ENCODE data around the gene TBXAS1. TPM values are rescaled to one million over a fixed set of nuclear protein-coding genes. Genes with fewer than 3 reads are reported as not detected.

The TBXAS1 gene
- total RNA-seq, 1 donor from 2014 or later: 7.2 TPM

DNA sequence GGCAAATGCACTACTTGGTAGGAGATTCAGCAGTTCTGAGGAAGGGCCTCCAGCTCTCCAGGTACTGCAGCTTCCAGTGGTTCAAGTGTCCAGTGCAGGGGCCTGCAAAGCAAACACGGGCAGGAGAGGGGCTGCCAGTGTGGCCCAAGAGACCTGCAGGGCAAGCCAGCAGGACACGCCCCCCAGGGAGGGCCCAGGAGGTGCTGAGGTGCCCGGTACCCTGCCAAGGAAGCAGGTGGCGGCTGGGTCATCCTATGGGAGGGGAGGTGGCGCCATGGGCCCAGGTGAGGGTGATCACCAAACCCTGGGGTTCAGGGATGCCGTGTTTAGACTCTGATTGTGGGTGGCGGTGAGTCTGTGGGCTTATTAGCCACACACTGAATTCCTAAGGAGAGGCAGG, 188.0 kb downstream of the TBXAS1 start:
- intact Hi-C loops (cut with micrococcal nuclease): no loop called here

GRCh38 chr7:140017543-140017942, 188.5 kb downstream of the TBXAS1 start:
- intact Hi-C loops (cut with micrococcal nuclease): no loop called here

DNA sequence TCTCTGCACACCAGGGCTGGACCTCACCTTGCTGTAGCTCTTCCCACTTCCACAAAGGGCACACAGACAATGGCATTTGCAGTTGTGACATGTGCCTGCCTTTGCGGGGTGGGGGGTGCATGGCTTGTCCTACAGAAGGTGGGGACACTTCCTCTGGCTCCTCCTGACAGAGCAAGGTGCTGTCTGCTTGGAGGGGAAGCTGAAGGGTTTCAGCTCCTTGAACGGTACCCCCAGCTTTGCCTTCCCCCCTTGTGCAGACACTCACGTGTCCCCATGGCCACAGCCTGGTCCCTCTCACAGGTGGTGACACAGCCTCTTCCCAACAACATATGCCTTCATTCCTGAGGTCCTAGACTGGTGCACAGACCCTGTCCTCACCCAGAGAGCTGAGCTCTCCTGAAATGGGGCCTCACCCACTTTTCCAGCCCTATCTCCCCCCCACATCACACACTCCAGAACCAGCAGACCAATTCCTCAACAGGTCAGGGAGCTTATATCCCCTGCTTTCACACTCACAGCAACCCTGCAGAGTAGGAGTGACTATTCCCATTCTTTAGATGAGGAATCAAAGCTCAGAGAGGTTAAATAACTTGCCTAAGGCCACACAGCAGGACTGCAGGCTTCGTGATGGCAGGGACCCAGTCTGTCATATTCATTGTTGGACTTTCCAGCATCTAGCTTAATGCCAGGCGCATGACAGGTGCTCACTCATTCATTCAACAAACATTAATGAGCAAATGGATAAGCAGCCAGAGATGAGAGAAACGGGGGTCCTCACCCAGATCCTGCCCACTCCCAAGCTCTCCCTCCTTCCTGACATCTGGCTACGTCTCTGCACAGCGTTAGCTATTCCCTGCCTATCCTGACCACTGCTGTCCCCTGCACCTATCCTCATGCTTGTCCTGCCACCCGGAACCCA, 189.3 kb downstream of the TBXAS1 start:
- intact Hi-C loops (cut with micrococcal nuclease): no loop called here

DNA sequence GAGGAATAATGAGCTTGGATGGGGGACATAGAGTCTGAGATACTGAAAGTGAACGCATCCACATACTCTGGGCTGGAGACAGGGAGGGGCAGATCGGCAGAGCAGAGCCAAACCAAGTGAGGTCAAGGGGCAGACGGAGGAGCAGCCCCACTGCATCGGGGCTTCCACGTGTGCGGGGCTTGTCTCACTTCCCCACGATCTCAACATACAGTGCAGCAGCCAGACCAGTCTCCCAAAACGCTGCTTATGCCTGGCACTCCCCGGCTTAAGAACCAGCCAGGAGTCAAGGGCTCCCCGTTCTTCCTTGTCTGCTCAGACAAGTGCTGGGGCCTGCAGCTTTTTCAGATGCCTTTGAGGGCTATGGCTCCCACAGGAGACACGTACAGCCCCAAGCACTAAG, 190.1 kb downstream of the TBXAS1 start:
- intact Hi-C loops (cut with micrococcal nuclease): no loop called here

GRCh38 chr7:140019606-140020005, 190.5 kb downstream of the TBXAS1 start:
- intact Hi-C loops (cut with micrococcal nuclease): no loop called here

DNA sequence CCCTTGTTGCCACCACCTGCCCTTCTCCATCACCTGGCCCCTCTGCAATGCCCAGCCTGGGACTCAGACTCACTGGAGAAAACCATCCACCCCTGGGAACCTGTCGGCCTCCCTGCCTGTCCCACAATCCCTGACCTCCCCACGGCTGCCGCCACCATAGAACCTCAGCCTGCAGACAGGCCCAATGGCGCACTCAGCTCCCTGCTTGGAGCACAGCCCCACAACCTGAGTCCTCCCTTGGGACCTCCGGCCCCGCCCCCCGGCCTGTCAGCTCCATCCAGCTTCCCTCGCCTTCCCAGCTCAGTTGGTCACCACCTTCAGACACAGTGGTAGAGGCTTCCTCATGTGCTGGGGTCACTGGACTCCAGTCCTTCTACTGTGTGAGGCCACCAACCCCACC, 192.5 kb downstream of the TBXAS1 start:
- intact Hi-C loops (cut with micrococcal nuclease): no loop called here

DNA sequence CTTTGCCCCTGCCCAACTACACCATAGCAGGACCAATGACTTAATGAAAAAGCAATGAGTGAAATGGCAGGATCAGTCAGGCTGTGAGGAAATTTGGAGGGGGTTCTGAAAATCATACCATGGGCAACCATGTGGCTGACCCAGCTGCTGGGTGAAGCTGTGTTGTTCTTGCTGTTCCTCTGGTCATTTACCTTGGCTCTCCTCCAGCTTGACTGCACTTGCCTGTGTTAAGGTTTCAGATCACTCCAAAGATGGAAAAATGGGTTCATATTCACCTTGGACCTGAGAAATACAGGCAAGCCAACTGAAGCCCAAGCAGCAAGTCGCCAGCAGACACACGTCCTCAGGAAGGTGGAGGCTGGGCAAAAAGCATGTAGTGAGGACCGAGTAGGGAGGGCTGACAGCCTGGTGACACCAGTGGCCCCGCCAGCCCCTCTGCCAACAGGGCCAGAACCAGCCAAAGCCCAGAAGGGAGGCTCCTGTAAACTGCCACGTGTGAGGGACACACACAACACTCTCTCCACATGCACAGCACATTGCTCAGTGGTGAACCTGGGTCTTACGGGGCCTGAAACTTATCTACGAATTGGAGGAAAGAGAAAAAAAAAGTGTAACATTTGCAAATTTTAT, 193.6 kb downstream of the TBXAS1 start:
- intact Hi-C loops (cut with micrococcal nuclease): no loop called here

DNA sequence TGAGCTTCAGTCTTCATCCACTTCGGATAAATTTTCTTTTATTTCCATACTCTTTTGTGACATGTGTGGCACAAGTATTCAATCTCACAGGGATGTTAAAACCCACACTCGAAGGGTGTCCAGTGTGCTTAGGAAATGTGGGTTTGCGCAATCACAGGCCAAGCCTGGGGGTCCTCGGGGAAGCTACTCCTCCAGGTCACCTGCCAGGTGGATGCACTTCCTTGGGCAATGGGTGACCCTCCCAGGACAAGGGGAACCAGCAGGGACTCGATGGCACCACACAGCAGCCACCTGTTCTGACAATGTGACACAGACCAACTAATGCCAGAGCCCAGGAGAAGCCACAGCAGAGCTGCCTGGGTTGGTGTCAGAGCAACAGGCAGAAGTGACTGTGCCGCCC, 194.7 kb downstream of the TBXAS1 start:
- intact Hi-C loops (cut with micrococcal nuclease): no loop called here

DNA sequence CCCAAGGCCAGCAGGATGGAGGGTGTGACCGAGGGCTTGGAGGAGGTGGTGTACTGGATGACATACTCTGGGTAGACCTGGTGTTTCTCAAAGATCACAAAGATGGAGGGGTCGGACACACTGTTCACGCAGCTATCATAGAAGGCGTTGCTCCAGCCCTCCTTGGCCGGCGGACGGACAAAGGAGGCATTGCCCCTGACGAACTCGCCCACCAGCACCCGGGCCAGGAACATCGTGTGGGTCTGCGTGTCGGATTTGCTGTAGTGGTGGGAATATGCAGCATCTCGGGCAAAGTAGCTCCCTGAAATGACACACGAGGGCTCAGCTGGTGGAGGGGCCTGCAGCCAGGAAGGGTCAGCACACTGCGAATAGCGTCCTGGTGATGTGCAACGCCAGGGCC, 195.5 kb downstream of the TBXAS1 start:
- intact Hi-C loops (cut with micrococcal nuclease): no loop called here

DNA sequence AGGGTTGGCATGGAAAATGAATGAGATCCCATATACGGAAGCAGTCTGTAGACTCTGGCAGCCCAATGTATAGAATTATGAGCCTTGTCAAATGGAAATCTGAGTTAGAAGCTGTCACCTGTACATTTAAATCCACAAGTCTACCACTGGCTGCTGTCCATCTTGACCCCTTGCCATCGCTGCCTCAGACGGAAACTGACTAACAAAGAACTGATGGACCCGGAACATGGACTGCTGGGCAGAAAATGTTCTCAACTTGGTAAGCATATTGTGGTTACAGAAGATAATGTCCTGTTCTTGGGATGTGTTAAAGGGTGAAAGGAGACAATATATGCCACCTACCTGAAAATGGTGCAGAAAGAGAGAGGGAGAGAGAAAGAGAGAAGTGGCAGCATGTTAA, 196.2 kb downstream of the TBXAS1 start:
- intact Hi-C loops (cut with micrococcal nuclease): no loop called here

- intact Hi-C loops (cut with micrococcal nuclease): no loop called here
Observed at GRCh38 chr7:140025814-140026433, 196.9 kb downstream of the TBXAS1 start.

GRCh38 chr7:140026935-140027334, 197.9 kb downstream of the TBXAS1 start:
- intact Hi-C loops (cut with micrococcal nuclease): no loop called here

- intact Hi-C loops (cut with micrococcal nuclease): no loop called here
Observed at GRCh38 chr7:140027858-140028257, 198.8 kb downstream of the TBXAS1 start.

DNA sequence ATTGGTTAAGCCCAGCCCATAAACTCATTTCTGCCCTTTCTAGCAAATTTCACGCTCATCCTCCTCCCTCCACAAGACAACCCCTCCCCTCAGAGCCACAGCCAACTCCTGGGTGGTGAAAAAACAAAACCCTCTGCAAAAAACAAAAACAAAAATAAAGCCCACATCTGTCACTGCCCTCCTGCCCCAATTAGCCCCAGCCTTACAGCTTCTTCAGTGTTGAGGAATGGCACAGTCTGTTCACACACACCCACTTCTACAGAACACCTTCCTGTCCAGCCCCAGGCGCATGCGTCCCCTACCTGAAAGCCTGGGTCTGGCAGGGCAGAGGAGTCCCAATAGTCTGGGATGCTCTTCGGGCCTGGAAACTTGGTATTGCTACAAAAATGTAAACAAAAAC, 199.2 kb downstream of the TBXAS1 start:
- intact Hi-C loops (cut with micrococcal nuclease): no loop called here

DNA sequence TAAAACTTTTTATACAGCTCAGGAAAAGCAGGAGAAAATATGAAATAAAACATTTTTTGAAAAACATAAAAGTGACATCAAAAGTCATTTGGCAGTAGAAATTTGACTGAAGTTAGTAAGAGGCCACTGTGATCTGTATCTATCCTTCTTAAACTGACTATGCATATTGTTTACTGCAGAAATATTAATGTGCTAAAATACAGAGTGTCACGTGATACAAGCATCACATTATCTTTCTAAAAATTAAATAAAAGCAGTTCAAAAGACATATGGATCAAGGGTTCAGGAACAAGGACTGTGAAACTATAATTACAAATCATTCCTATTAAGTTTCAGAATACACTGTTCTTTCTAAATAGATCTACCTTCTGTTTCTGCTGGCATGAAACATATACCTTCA, 200.0 kb downstream of the TBXAS1 start:
- intact Hi-C loops (cut with micrococcal nuclease): no loop called here

GRCh38 chr7:140031364-140031763, 202.3 kb downstream of the TBXAS1 start:
- intact Hi-C loops (cut with micrococcal nuclease): no loop called here

- intact Hi-C loops (cut with micrococcal nuclease): no loop called here
Observed at GRCh38 chr7:140033036-140033435, 204.0 kb downstream of the TBXAS1 start.

DNA sequence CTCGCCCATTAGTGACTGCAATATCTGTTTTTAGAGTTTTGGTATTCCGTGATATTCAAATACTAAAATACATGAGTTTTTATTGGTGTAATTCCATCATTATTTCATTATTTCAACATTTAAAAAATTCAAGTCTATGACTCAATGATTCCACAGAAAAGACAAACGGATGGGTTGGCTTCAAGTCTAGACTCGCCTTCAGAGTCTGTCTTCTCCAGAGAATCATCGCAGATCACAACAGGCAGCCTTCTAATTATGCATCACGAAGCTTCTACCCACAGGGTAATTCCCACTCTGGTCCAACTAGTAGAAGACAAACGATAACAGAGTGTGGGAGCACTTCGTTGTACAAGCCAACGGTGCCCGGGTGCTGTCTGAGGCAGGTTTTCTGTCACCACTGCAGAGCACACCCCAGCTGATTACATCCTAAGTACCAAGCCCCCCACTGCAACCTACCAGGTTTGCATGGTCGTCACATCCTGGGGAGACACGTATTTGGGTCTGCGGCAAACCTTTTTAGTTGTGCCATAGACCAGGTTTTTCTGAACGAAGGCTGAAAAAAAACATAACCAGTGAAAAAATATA, 204.8 kb downstream of the TBXAS1 start:
- intact Hi-C loops (cut with micrococcal nuclease): no loop called here

DNA sequence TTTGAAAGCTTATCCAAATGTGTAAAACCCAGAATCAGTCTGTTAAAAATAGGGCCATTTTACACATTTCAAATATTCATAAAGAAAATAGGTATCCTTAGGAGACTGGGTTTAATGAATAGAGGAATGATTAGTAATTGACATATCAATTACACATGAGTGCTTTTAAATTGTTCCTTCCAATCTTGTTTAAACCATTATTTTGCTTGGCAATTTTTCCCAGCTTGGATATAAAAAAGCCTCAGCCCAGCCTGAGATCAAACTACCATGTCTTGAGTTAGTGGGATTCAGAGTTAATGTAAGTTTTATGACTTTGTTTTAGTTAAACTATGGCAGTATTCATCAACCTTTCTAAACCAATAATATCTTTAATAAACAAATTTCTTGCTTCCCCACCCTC, 205.4 kb downstream of the TBXAS1 start:
- intact Hi-C loops (cut with micrococcal nuclease): no loop called here

- intact Hi-C loops (cut with micrococcal nuclease): loop anchor here (5.0 kb wide), 1 partner anchor 267 kb away; no protein-coding TSS in a partner anchor
Observed at GRCh38 chr7:140035400-140036223, 206.5 kb downstream of the TBXAS1 start.

All from T-helper 1 cell treated with Interleukin-12 subunit alpha and Interleukin-12 subunit beta and Interleukin-4 antibody, amounts not matched to agents 30 ng/mL and 1 ng/mL, for 36 hours (primary cell).